GM12878 (cell line): Measurements from ENCODE around the gene YTHDF1. TPM values are rescaled to one million over a fixed set of nuclear protein-coding genes. Genes with fewer than 3 reads are reported as not detected.

Experiments
- ATAC-seq: fragments of 200-7000 bp; cut with Tn5 transposase; 3 replicates; pipeline ENCODE4 v1.9.1; 2020; ENCODE audit warnings: mild to moderate bottlenecking, moderate library complexity
- BruUV-seq: library from RNA; stranded (reverse); fragments of 400-500 nt; replicated peaks from 2 replicates; lab custom pipeline; 2021; lab: Mats Ljungman, UMichigan
- CTCF ChIA-PET: fragments of 300-600 bp; sonication (Branson Sonifier 250); formaldehyde crosslinking; extraction: SDS; loops from one replicate; lab custom pipeline; 2021; ENCODE audit warnings: inconsistent platforms; lab: Yijun Ruan, JAX
- POLR2A ChIA-PET: fragments of 350-600 bp; formaldehyde crosslinking; extraction: SDS; loops from one replicate; lab custom pipeline; 2021; ENCODE audit warnings: inconsistent platforms; lab: Charles Lee
- RAD21 ChIA-PET: fragments of 300-600 bp; sonication (Branson Sonifier 250); formaldehyde crosslinking; loops from one replicate; lab custom pipeline; 2023; ENCODE audit warnings: antibody characterized with exemption; ENCODE audit not compliant: unreplicated experiment; lab: Charles Lee
- SMC1A ChIA-PET: fragments of 300-600 bp; sonication (Branson Sonifier 250); formaldehyde crosslinking; loops from one replicate; lab custom pipeline; 2023; ENCODE audit not compliant: unreplicated experiment, uncharacterized antibody; lab: Charles Lee
- DNase-seq: peaks from one replicate; pipeline ENCODE4 v3.0.0-alpha.2; 2011; ENCODE audit warnings: low read depth, low spot score
- FAIRE-seq: peaks from 3 replicates; lab custom pipeline; 2011; peaks lifted over from hg19 to GRCh38; lab: Jason Lieb, UNC
- H2AFZ ChIP-seq: 2 replicates; pipeline ENCODE4 v1.6.0; 2011; ENCODE audit warnings: low read depth, low read length, control low read depth; ENCODE audit not compliant: control insufficient read depth
- H3K27ac ChIP-seq: 2 replicates; pipeline ENCODE4 v1.5.1; 2011; ENCODE audit warnings: control low read depth; ENCODE audit not compliant: control insufficient read depth, insufficient read depth
- H3K27me3 ChIP-seq, 2 experiments: replicated peaks in 1 of 2; 2 replicates each; pipeline versions ENCODE4 v1.6.0 to v1.6.1; 2011; ENCODE audit warnings: low read length in 1 of 2; ENCODE audit not compliant: control insufficient read depth in 2 of 2, insufficient read depth in 2 of 2
- H3K36me3 ChIP-seq, 2 experiments: 2 replicates each; pipeline ENCODE4 v1.5.1; 2011; ENCODE audit warnings: low read length in 1 of 2; ENCODE audit not compliant: control insufficient read depth in 2 of 2, insufficient read depth in 2 of 2
- H3K4me1 ChIP-seq: 2 replicates; pipeline ENCODE4 v1.6.1; 2011; ENCODE audit warnings: mild to moderate bottlenecking, low read length, moderate library complexity, mixed read lengths; ENCODE audit not compliant: control insufficient read depth, insufficient read depth
- H3K4me2 ChIP-seq: 2 replicates; pipeline ENCODE4 v1.6.0; 2011; ENCODE audit warnings: control low read depth; ENCODE audit not compliant: control insufficient read depth, insufficient read depth
- H3K4me3 ChIP-seq: fragments of 200-600 bp; sonication (generic); 2 replicates; pipeline ENCODE4 v1.5.1; 2016
- H3K79me2 ChIP-seq: 2 replicates; pipeline ENCODE4 v1.6.0; 2011; ENCODE audit warnings: low read length; ENCODE audit not compliant: control insufficient read depth, insufficient read depth
- H3K9ac ChIP-seq: 2 replicates; pipeline ENCODE4 v1.8.0; 2011; ENCODE audit warnings: low read length, control low read depth, mixed read lengths; ENCODE audit not compliant: control insufficient read depth, insufficient read depth
- H3K9me3 ChIP-seq: replicated peaks from 3 replicates; pipeline ENCODE4 v1.5.1; 2011; ENCODE audit warnings: mild to moderate bottlenecking, low read length; ENCODE audit not compliant: control insufficient read depth, insufficient read depth
- H4K20me1 ChIP-seq: 2 replicates; pipeline ENCODE4 v1.6.0; 2011; ENCODE audit not compliant: control insufficient read depth, insufficient read depth
- BHLHE40 ChIP-seq, 2 experiments: fragments of 450-650 bp in 1 of 2; IDR thresholded peaks; 2 replicates each; pipeline ENCODE4 v1.6.1; 2011 to 2017; ENCODE audit warnings: low read depth in 2 of 2, borderline replicate concordance in 1 of 2, improper control_type of control experiment in 1 of 2, low read length in 1 of 2, mild to moderate bottlenecking in 1 of 2
- CHD1 ChIP-seq: IDR thresholded peaks from 2 replicates; pipeline ENCODE4 v1.6.1; 2012; ENCODE audit warnings: low read depth, low read length, improper control_type of control experiment
- MEF2B ChIP-seq: fragments of 450-650 bp; IDR thresholded peaks from 2 replicates; pipeline ENCODE4 v1.6.1; 2018; ENCODE audit warnings: mild to moderate bottlenecking, moderate library complexity; ENCODE audit not compliant: partially characterized antibody, poor library complexity, severe bottlenecking
- SUZ12 ChIP-seq: fragments of 200-600 bp; sonication (generic); IDR thresholded peaks from one replicate; pipeline ENCODE4 v1.6.1; 2018; ENCODE audit warnings: antibody characterized with exemption, mild to moderate bottlenecking; ENCODE audit not compliant: unreplicated experiment
- WRNIP1 ChIP-seq: IDR thresholded peaks from 2 replicates; pipeline ENCODE4 v1.6.1; 2011; ENCODE audit warnings: low read depth, low read length, improper control_type of control experiment, borderline replicate concordance
- YY1 ChIP-seq: IDR thresholded peaks from 2 replicates; pipeline ENCODE4 v1.6.1; 2011; ENCODE audit warnings: low read depth, mild to moderate bottlenecking, low read length
- WGBS: methylation state at CpG from one replicate; pipeline ENCODE4 v1.1.6; 2016; ENCODE audit warnings: low lambda C conversion rate; ENCODE audit not compliant: insufficient replicate concordance, insufficient coverage; ENCODE audit errors: missing lambda C conversion rate; 5-methylcytosine and 5-hydroxymethylcytosine counted together
- in situ Hi-C: fragments of 300-500 bp; cut with MboI; formaldehyde crosslinking; loops from 9 replicates; pipeline ENCODE4 v1.14.3; 2018; ENCODE audit warnings: mixed read lengths
- intact Hi-C: fragments of 100-400 bp; cut with micrococcal nuclease; formaldehyde crosslinking; loops from one replicate; pipeline ENCODE4 v1.14.2; 2022; ENCODE audit not compliant: unreplicated experiment
- polyA plus RNA-seq, 11 experiments: library from polyadenylated mRNA; depleted of rRNA in 4 of 11; unstranded in 6 of 11; stranded (reverse) in 5 of 11; fragments of >200 nt; fragmentation: Nextera tagmentation in 4 of 11; fragmentation: Illumina TruSeq in 1 of 11; extraction: Ambion mirVana in 4 of 11; extraction: Trizol in 1 of 11; gene quantifications; 1 replicate in 1 of 11; 2 replicates in 10 of 11; pipeline versions ENCODE4 v1.2.1 to v1.2.3, GENCODE V29; 2011 to 2016; ENCODE audit warnings: inconsistent platforms in 2 of 11, missing spikeins in 2 of 11, low read depth in 1 of 11
- total RNA-seq, 4 experiments: library from RNA; depleted of rRNA in 3 of 4; stranded (reverse); fragments of >200 nt in 3 of 4; fragmentation: Illumina TruSeq in 1 of 4; extraction: Trizol in 1 of 4; gene quantifications; 2 replicates each; pipeline versions ENCODE4 v1.2.1 to v1.2.3, GENCODE V29; 2013 to 2021
- TF ChIP-seq, protein P1 (sequence below): fragments of 450-650 bp; IDR thresholded peaks from 2 replicates; pipeline ENCODE4 v1.6.1; 2017; ENCODE audit warnings: mild to moderate bottlenecking, low read depth, inconsistent platforms; ENCODE audit not compliant: poor library complexity, severe bottlenecking
- TF ChIP-seq, protein P2 (sequence below): IDR thresholded peaks from 2 replicates; pipeline ENCODE4 v1.6.1; 2011; ENCODE audit warnings: low read depth, low read length, improper control_type of control experiment, borderline replicate concordance

The YTHDF1 gene
- total and polyA plus RNA-seq, 10 of the 15 experiments (the other 5 are each of a cell fraction or from before 2014, with no cell fraction given): 4.6 to 37.8 (median 20.5) TPM

- no TSS peak for BruUV-seq
- FAIRE-seq: no peak
- Histone ChIP-seq H3K4me3 (no peak overlapping the region), H3K36me3 (no peaks in the 10 kb centered on the region), H3K4me2 (no peak overlapping the region), H3K27me3 (peaks cover 0 to 9% of the 10 kb centered on the region in 2 experiments; a peak in 2 of 4 replicates), H3K27ac (no peak overlapping the region), H3K9ac (no peak overlapping the region), H3K79me2 (no peaks in the 10 kb centered on the region), H3K9me3 (no peaks in the 10 kb centered on the region), H2AFZ (no peak overlapping the region), H4K20me1 (no peaks in the 10 kb centered on the region), H3K4me1 (no peaks in the 10 kb centered on the region)
- intact Hi-C loops: no loop called here
- TF ChIP-seq, protein P1, sequence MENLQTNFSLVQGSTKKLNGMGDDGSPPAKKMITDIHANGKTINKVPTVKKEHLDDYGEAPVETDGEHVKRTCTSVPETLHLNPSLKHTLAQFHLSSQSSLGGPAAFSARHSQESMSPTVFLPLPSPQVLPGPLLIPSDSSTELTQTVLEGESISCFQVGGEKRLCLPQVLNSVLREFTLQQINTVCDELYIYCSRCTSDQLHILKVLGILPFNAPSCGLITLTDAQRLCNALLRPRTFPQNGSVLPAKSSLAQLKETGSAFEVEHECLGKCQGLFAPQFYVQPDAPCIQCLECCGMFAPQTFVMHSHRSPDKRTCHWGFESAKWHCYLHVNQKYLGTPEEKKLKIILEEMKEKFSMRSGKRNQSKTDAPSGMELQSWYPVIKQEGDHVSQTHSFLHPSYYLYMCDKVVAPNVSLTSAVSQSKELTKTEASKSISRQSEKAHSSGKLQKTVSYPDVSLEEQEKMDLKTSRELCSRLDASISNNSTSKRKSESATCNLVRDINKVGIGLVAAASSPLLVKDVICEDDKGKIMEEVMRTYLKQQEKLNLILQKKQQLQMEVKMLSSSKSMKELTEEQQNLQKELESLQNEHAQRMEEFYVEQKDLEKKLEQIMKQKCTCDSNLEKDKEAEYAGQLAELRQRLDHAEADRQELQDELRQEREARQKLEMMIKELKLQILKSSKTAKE: no peak
- TF ChIP-seq SUZ12 (no peak), BHLHE40 (IDR thresholded peaks at IDR 0.05; ENCODE audit: borderline replicate concordance in 1 of 2, low read depth in 2 of 2, low read length in 1 of 2) (peak in 1 of 2 experiments; percentile 28; a peak in 1 of 4 replicates), WRNIP1 (no peak), MEF2B (peak; percentile 70), YY1 (no peak), CHD1 (no peak)
- TF ChIP-seq, protein P2, sequence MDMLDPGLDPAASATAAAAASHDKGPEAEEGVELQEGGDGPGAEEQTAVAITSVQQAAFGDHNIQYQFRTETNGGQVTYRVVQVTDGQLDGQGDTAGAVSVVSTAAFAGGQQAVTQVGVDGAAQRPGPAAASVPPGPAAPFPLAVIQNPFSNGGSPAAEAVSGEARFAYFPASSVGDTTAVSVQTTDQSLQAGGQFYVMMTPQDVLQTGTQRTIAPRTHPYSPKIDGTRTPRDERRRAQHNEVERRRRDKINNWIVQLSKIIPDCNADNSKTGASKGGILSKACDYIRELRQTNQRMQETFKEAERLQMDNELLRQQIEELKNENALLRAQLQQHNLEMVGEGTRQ: no peak
- WGBS: 13% methylated on average over 25 of the region's 25 CpGs
- SMC1A ChIA-PET: no interaction called here
- in situ Hi-C loops: no loop called here
- DNase-seq: no peak
- RAD21 ChIA-PET: no interaction called here
- CTCF ChIA-PET: no interaction called here
- POLR2A ChIA-PET: interaction anchor here (0.6 kb wide), 1 partner anchor 508 kb away, joined by 4 read pairs; no protein-coding TSS in a partner anchor
- no peak; the same call in 2 of the 3 replicates for ATAC-seq
Observed at GRCh38 chr20:63259734-63260460, 44.0 kb upstream of the YTHDF1 start.
